ENCODE measurements around the gene CNOT6.

The CNOT6 gene

DNA sequence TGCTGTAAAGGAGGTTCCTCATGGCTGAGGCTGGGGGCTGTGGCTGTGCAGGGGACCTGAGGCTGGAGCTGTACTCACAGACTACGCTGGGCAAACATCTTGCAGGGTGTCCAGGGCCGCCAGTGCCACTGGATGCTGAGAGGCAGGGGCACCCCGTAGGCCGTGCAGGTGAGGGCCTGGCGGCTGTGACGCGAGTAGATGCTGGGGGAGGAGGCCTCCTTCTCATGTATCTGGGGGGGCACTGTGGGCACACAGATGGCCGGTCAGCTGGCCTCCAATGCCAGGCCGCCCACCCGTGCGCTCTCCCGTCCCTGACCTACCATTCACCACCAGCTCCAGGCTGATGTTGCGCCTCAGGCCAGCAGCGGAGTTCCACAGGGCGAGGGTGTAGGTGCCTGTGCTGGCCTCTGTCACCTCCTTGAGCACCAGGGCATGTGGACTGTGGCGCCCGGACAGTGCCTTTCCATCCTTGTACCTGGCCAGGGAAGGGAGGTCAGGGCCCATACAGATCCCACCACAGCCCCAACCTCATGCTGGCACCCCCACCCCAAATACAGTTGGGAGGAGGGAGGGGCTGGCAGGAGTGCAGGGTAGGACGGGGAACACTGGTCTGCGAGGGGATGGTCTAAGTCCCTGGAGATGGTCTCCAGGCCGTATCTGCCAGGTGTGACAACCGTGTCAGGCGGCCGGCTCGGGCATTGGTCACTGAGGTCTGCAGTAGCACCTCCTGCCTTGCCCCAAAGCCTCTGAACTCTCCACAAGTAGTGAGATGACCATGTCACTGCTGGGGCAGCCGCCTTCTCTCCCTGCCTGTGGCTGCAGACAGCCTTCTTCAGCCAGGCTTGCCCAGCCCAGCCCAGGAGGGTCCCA is 131.8 kb downstream of the CNOT6 start:
- H3K36me3 ChIP-seq (ENCODE audit: insufficient read depth, low read length), result no peaks in the 10 kb centered on the region
- H2AFZ ChIP-seq (ENCODE audit: low read depth, low read length), result no peak overlapping the region
- ATAC-seq (ENCODE audit: insufficient read depth, low read depth) (no peak), DNase-seq (no peak)
- H3K4me1 ChIP-seq (ENCODE audit: insufficient read depth, low read length), result peaks cover 4% of the 10 kb centered on the region
- peaks cover 6% of the 10 kb centered on the region; the same call in 1 of the 2 replicates for H4K20me1 ChIP-seq (ENCODE audit: insufficient read depth, low read length)
- no peaks in the 10 kb centered on the region for H3K79me2 ChIP-seq (ENCODE audit: insufficient read depth, low read length)
- TF ChIP-seq, protein P1, sequence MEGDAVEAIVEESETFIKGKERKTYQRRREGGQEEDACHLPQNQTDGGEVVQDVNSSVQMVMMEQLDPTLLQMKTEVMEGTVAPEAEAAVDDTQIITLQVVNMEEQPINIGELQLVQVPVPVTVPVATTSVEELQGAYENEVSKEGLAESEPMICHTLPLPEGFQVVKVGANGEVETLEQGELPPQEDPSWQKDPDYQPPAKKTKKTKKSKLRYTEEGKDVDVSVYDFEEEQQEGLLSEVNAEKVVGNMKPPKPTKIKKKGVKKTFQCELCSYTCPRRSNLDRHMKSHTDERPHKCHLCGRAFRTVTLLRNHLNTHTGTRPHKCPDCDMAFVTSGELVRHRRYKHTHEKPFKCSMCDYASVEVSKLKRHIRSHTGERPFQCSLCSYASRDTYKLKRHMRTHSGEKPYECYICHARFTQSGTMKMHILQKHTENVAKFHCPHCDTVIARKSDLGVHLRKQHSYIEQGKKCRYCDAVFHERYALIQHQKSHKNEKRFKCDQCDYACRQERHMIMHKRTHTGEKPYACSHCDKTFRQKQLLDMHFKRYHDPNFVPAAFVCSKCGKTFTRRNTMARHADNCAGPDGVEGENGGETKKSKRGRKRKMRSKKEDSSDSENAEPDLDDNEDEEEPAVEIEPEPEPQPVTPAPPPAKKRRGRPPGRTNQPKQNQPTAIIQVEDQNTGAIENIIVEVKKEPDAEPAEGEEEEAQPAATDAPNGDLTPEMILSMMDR (IDR thresholded peaks at IDR 0.05; ENCODE audit: borderline replicate concordance, extremely low read depth, low read length, poor library complexity, severe bottlenecking), result no peak
- no peak for TF ChIP-seq EZH2 (IDR thresholded peaks at IDR 0.05; ENCODE audit: borderline replicate concordance, low read depth, low read length, severe bottlenecking)
- H3K4me3 ChIP-seq (ENCODE audit: low read depth in 1 of 2, low read length in 2 of 2), result no peak overlapping the region
- no peak overlapping the region for H3K9ac ChIP-seq (ENCODE audit: low read depth, low read length)
- no peak overlapping the region for H3K4me2 ChIP-seq (ENCODE audit: insufficient read depth, low read length)
- no peaks in the 10 kb centered on the region for H3K9me3 ChIP-seq (ENCODE audit: insufficient read depth, low read length, severe bottlenecking)
- H3K27me3 ChIP-seq (ENCODE audit: insufficient read depth, low read length, poor library complexity), result no peaks in the 10 kb centered on the region
- H3K27ac ChIP-seq (ENCODE audit: low read length), result no peak overlapping the region

GRCh38 chr5:180626661-180627385 is 132.6 kb downstream of the CNOT6 start:
- peaks cover 4% of the 10 kb centered on the region for H3K4me1 ChIP-seq (ENCODE audit: insufficient read depth, low read length)

DNA sequence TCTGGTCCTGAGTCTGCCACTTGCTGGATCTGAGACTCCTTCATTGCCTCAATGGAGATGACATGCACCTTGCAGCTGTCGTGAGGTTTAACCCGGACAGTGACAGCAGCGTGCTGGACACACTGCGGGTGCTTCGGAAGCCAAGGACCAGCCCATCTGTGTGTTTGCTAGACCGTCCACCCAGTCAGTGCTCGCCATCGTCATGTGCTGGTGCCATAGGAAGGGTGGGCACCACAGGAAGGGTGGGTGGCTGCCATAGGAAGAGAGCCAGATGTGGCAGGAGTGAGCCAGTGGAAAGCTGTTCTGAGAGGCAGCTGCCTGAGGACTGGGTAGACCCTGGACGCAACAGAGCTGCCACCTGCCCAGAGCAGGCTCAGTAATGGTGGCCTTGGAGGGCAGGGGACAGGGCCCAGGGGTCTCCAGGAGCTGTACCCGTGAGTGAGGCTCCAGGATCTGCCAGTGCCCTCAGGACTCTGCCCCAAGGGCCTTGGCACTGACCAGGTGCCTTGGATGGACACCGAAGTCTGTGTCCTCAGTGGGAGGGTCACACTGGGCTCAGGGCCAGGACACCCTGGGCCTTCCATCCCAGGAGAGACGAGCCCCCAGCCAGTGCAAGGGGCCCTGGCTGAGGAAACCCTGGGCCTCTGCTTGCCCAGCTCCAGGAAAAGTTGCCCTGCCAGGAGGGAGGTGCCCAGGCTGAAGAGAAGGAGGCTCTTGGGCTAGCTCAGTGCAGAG is 133.4 kb downstream of the CNOT6 start:
- H3K9me3 ChIP-seq (ENCODE audit: insufficient read depth, low read length, severe bottlenecking), result no peaks in the 10 kb centered on the region
- H2AFZ ChIP-seq (ENCODE audit: low read depth, low read length), result no peak overlapping the region
- no peaks in the 10 kb centered on the region for H3K79me2 ChIP-seq (ENCODE audit: insufficient read depth, low read length)
- H3K4me1 ChIP-seq (ENCODE audit: insufficient read depth, low read length), result peaks cover 4% of the 10 kb centered on the region
- H3K9ac ChIP-seq (ENCODE audit: low read depth, low read length), result no peak overlapping the region
- no peaks in the 10 kb centered on the region for H3K27me3 ChIP-seq (ENCODE audit: insufficient read depth, low read length, poor library complexity)
- no peaks in the 10 kb centered on the region for H3K36me3 ChIP-seq (ENCODE audit: insufficient read depth, low read length)
- H3K4me3 ChIP-seq (ENCODE audit: low read depth in 1 of 2, low read length in 2 of 2), result no peak overlapping the region
- H3K4me2 ChIP-seq (ENCODE audit: insufficient read depth, low read length), result no peak overlapping the region
- DNase-seq (no peak), ATAC-seq (ENCODE audit: insufficient read depth, low read depth) (no peak)
- no peak overlapping the region for H3K27ac ChIP-seq (ENCODE audit: low read length)
- H4K20me1 ChIP-seq (ENCODE audit: insufficient read depth, low read length), result peaks cover 6% of the 10 kb centered on the region; the same call in 1 of the 2 replicates
- TF ChIP-seq, protein P1 (IDR thresholded peaks at IDR 0.05; ENCODE audit: borderline replicate concordance, extremely low read depth, low read length, poor library complexity, severe bottlenecking), result no peak
- no peak for TF ChIP-seq EZH2 (IDR thresholded peaks at IDR 0.05; ENCODE audit: borderline replicate concordance, low read depth, low read length, severe bottlenecking)

More at GRCh38 chr5:180626661-180627385, 132.6 kb downstream of the CNOT6 start:
- Histone ChIP-seq H3K27me3 (ENCODE audit: insufficient read depth, low read length, poor library complexity) (no peaks in the 10 kb centered on the region), H3K4me2 (ENCODE audit: insufficient read depth, low read length) (no peak overlapping the region), H2AFZ (ENCODE audit: low read depth, low read length) (no peak overlapping the region), H4K20me1 (ENCODE audit: insufficient read depth, low read length) (peaks cover 6% of the 10 kb centered on the region; the same call in 1 of the 2 replicates), H3K36me3 (ENCODE audit: insufficient read depth, low read length) (no peaks in the 10 kb centered on the region), H3K9ac (ENCODE audit: low read depth, low read length) (no peak overlapping the region), H3K27ac (ENCODE audit: low read length) (no peak overlapping the region), H3K79me2 (ENCODE audit: insufficient read depth, low read length) (no peaks in the 10 kb centered on the region), H3K9me3 (ENCODE audit: insufficient read depth, low read length, severe bottlenecking) (no peaks in the 10 kb centered on the region), H3K4me3 (ENCODE audit: low read depth in 1 of 2, low read length in 2 of 2) (no peak overlapping the region)
- DNase-seq, result no peak
- TF ChIP-seq EZH2 (IDR thresholded peaks at IDR 0.05; ENCODE audit: borderline replicate concordance, low read depth, low read length, severe bottlenecking), result no peak
- TF ChIP-seq, protein P1 (IDR thresholded peaks at IDR 0.05; ENCODE audit: borderline replicate concordance, extremely low read depth, low read length, poor library complexity, severe bottlenecking), result no peak
- ATAC-seq (ENCODE audit: insufficient read depth, low read depth), result no peak
